HT1080 (cell line): Measurements from ENCODE around the gene CEL. TPM values are rescaled to one million over a fixed set of nuclear protein-coding genes. Genes with fewer than 3 reads are reported as not detected.

Source experiments
- DNase-seq: peaks from one replicate; pipeline ENCODE4 v3.0.0-alpha.2; 2015; ENCODE audit warnings: low read depth
- small RNA-seq: library from RNA; depleted of rRNA; stranded (forward); fragments of <200 nt; gene quantifications from one replicate; pipeline ENCODE3, GENCODE V24; 2014
- total RNA-seq: library from RNA; depleted of rRNA; stranded (reverse); fragments of >200 nt; shearing (Covaris generic); gene quantifications from 2 replicates; pipeline ENCODE4 v1.2.3, GENCODE V29; 2014; rRNA removed

The CEL gene
- total RNA-seq, 1 experiment from 2014 or later, result 0.45 TPM

- DNase-seq, result no peak
Observed at GRCh38 chr9:133115604-133116345, 54.0 kb downstream of the CEL start.

- DNase-seq, result no peak
Observed at GRCh38 chr9:133116346-133117231, 54.8 kb downstream of the CEL start.

GRCh38 chr9:133117271-133118178 is 55.7 kb downstream of the CEL start:
- no peak for DNase-seq

- no peak for DNase-seq
Observed at GRCh38 chr9:133118179-133118520, 56.4 kb downstream of the CEL start.

- no peak for DNase-seq
Observed at GRCh38 chr9:133118568-133118967, 56.8 kb downstream of the CEL start.

- no peak for DNase-seq
Observed at GRCh38 chr9:133119103-133119845, 57.5 kb downstream of the CEL start.

- DNase-seq, result no peak
Observed at GRCh38 chr9:133119846-133120500, 58.2 kb downstream of the CEL start.

- no peak for DNase-seq
Observed at GRCh38 chr9:133120501-133121197, 58.9 kb downstream of the CEL start.

Small RNA genes within 50 kb of the gene (small RNA-seq; reads per million reads assigned to genes)
- gene MIR6877, result not detected

Other genes starting within 250 kb of the CEL start
- gene AK8, start 183.7 kb upstream of the CEL start, total RNA-seq, result not detected in 2 replicates
- 2.6 and 5.5 TPM in 2 replicates for gene SPACA9, start 183.1 kb upstream of the CEL start, total RNA-seq
- 16.6 and 18.3 TPM in 2 replicates for gene TSC1, start 117.4 kb upstream of the CEL start, total RNA-seq
- not detected in 2 replicates for gene GFI1B, start 83.3 kb upstream of the CEL start, total RNA-seq
- gene GTF3C5, start 31.0 kb upstream of the CEL start, total RNA-seq, result 90.7 and 91.3 TPM in 2 replicates
- gene RALGDS, start 59.3 kb downstream of the CEL start, total RNA-seq, result 20.9 and 23.4 TPM in 2 replicates
- gene GBGT1, start 101.9 kb downstream of the CEL start, total RNA-seq, result 0.13 and 0.21 TPM in 2 replicates
- gene OBP2B, start 147.3 kb downstream of the CEL start, total RNA-seq, result not detected in 2 replicates
- gene ABO, start 213.2 kb downstream of the CEL start, total RNA-seq, result not detected in 2 replicates